ENCODE results near the gene CTNNA2.

GRCh38 chr2:80050246-80050645 is 537.4 kb downstream of the CTNNA2 start:
- TF ChIP-seq GATA3 (IDR thresholded peaks at IDR 0.05; ENCODE audit: low read depth, low read length) (peak; percentile 98), GATA2 (IDR thresholded peaks at IDR 0.05; ENCODE audit: low read depth, low read length) (peak; percentile 100)

All from SH-SY5Y (cell line).